Endodermal cell (in vitro differentiated cells): Measurements from ENCODE around the gene CD59. TPM values are rescaled to one million over a fixed set of nuclear protein-coding genes. Genes with fewer than 3 reads are reported as not detected.

ENCODE experiments used
- DNase-seq: peaks from one replicate; pipeline ENCODE4 v3.0.0-alpha.2; 2017
- H3K27ac ChIP-seq: 2 replicates; pipeline ENCODE4 v1.5.1; 2013; ENCODE audit warnings: mild to moderate bottlenecking, low read depth, low read length, moderate library complexity
- H3K27me3 ChIP-seq: 2 replicates; pipeline ENCODE4 v1.6.1; 2013; ENCODE audit warnings: mild to moderate bottlenecking, low read length, moderate library complexity; ENCODE audit not compliant: insufficient read depth, control insufficient read depth, poor library complexity, severe bottlenecking
- H3K36me3 ChIP-seq: 2 replicates; pipeline ENCODE4 v1.7.0; 2013; ENCODE audit warnings: mild to moderate bottlenecking, low read length, moderate library complexity; ENCODE audit not compliant: control insufficient read depth, insufficient read depth
- H3K4me1 ChIP-seq: one replicate; pipeline ENCODE4 v1.7.0; 2013; ENCODE audit warnings: low read length; ENCODE audit not compliant: control insufficient read depth, insufficient read depth
- H3K4me3 ChIP-seq: 2 replicates; pipeline ENCODE4 v1.5.1; 2013; ENCODE audit warnings: mild to moderate bottlenecking, low read length, moderate library complexity
- H3K9ac ChIP-seq: 2 replicates; pipeline ENCODE4 v1.6.1; 2013; ENCODE audit warnings: mild to moderate bottlenecking, low read length, moderate library complexity; ENCODE audit not compliant: poor library complexity, severe bottlenecking; ENCODE audit errors: extremely low read depth
- H3K9me3 ChIP-seq: 2 replicates; pipeline ENCODE4 v1.6.1; 2013; ENCODE audit warnings: mild to moderate bottlenecking, low read length, moderate library complexity; ENCODE audit not compliant: control insufficient read depth
- H3K27ac Mint-ChIP-seq: 2 replicates; pipeline ENCODE4 v1.8.0; 2020; ENCODE audit warnings: mixed read lengths
- H3K27me3 Mint-ChIP-seq: 2 replicates; pipeline ENCODE4 v1.8.0; 2021; ENCODE audit warnings: mild to moderate bottlenecking, mixed read lengths; ENCODE audit not compliant: insufficient read depth
- H3K36me3 Mint-ChIP-seq: 2 replicates; pipeline ENCODE4 v1.8.0; 2020; ENCODE audit warnings: low read depth, mixed read lengths
- H3K4me1 Mint-ChIP-seq: 2 replicates; pipeline ENCODE4 v1.8.0; 2020; ENCODE audit warnings: mixed read lengths
- H3K4me3 Mint-ChIP-seq: 2 replicates; pipeline ENCODE4 v1.8.0; 2020; ENCODE audit warnings: mild to moderate bottlenecking, moderate library complexity, mixed read lengths
- H3K9me3 Mint-ChIP-seq: 2 replicates; pipeline ENCODE4 v1.8.0; 2020; ENCODE audit warnings: mild to moderate bottlenecking, mixed read lengths
- WGBS, 2 experiments: methylation state at CpG; one replicate each; pipeline versions ENCODE4 v1.1.5 to v1.1.7; 2013; ENCODE audit warnings: missing lambda C conversion rate in 2 of 2, mixed read lengths in 1 of 2; ENCODE audit not compliant: insufficient coverage in 1 of 2, insufficient read length in 1 of 2; 5-methylcytosine and 5-hydroxymethylcytosine counted together
- total RNA-seq, 2 donors: library from RNA; stranded (reverse); fragmentation: NEBNext Ultra II Directional in 1 of 2; extraction: Animal tissue kit (Norgen Biotek cat#: 25700) in 1 of 2; gene quantifications; 2 replicates in 1 of 2; 3 replicates in 1 of 2; pipeline ENCODE4 v1.2.1, GENCODE V29; 2021
- TF ChIP-seq, protein P1 (sequence below): fragments of 200-600 bp; sonication (generic); conservative IDR thresholded peaks from 2 replicates; pipeline ENCODE4 v1.5.0; 2021; ENCODE audit warnings: antibody characterized with exemption, mild to moderate bottlenecking

The CD59 gene
- total RNA-seq, 2 donors from 2014 or later = 111 to 142 TPM

DNA sequence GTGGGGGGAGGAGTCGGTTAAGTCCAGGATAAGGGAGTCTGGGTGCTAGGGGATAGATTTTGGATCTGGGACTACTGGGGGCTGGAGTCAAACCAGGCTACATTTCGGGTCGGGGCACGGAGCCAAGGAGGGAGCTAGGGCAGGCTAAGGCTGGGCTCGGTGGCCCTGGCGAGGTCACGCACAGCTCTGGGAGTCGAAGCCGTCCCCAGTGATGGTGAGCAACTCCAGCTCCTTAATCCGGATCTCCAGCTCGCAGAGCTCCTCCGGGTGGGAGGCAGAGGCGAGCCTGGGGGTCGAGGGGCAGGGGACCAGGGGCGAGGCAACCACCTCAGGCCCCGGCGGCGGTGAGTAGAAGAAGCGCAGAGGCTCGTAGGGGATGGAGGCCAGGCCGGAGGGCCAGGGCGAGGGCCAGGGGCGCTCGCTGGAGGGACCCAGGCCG is 36.1 kb downstream of the CD59 start:
- H3K4me3 ChIP-seq = peak overlapping the region; percentile 76
- H3K27me3 Mint-ChIP-seq = peaks cover 5% of the 10 kb centered on the region
- WGBS, 2 experiments = 42 to 83% methylated on average over 1 to 25 of the region's 25 CpGs
- no peaks in the 10 kb centered on the region for H3K9me3 ChIP-seq
- peaks cover 24% of the 10 kb centered on the region for H3K4me1 ChIP-seq
- H3K27ac ChIP-seq = no peak overlapping the region
- TF ChIP-seq, protein P1, sequence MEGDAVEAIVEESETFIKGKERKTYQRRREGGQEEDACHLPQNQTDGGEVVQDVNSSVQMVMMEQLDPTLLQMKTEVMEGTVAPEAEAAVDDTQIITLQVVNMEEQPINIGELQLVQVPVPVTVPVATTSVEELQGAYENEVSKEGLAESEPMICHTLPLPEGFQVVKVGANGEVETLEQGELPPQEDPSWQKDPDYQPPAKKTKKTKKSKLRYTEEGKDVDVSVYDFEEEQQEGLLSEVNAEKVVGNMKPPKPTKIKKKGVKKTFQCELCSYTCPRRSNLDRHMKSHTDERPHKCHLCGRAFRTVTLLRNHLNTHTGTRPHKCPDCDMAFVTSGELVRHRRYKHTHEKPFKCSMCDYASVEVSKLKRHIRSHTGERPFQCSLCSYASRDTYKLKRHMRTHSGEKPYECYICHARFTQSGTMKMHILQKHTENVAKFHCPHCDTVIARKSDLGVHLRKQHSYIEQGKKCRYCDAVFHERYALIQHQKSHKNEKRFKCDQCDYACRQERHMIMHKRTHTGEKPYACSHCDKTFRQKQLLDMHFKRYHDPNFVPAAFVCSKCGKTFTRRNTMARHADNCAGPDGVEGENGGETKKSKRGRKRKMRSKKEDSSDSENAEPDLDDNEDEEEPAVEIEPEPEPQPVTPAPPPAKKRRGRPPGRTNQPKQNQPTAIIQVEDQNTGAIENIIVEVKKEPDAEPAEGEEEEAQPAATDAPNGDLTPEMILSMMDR = no peak
- H3K4me3 Mint-ChIP-seq = peak overlapping the region; percentile 66
- H3K4me1 Mint-ChIP-seq = peaks cover 72% of the 10 kb centered on the region
- no peak for DNase-seq
- H3K36me3 Mint-ChIP-seq = no peaks in the 10 kb centered on the region
- H3K27me3 ChIP-seq = peaks cover 7% of the 10 kb centered on the region
- peaks cover 2% of the 10 kb centered on the region for H3K36me3 ChIP-seq
- no peak overlapping the region for H3K9ac ChIP-seq
- no peaks in the 10 kb centered on the region for H3K9me3 Mint-ChIP-seq
- H3K27ac Mint-ChIP-seq = peak overlapping the region; percentile 46

DNA sequence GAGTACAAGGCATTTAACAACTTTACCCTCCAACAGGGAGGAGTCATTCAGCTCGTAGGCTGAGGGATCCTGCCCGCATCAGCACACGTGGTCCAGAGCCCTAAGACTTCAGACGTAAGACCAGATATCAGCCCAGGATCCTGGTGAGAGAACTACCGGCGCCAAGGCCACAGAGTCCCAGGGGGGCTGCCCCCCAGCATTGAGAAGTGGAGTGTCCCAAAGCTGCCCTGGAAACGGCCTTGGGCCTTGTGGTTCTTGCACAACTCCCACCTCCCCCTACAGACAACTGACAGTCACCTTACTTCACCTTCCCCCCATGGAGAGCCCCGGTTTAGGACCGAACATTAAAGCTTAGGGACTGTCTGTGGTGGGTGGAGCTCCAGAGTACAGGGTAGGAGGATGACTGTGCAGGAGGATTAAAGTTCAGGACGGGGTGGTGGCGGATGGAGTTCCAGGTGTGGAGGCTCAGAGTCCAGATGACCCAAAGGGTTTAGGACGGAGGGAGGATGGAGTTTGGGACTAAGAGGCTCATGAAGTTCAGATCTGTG is 36.6 kb downstream of the CD59 start:
- no peak for DNase-seq
- peaks cover 7% of the 10 kb centered on the region for H3K27me3 ChIP-seq
- H3K27me3 Mint-ChIP-seq = peaks cover 5% of the 10 kb centered on the region
- H3K36me3 Mint-ChIP-seq = no peaks in the 10 kb centered on the region
- no peaks in the 10 kb centered on the region for H3K36me3 ChIP-seq
- no peak overlapping the region for H3K4me3 ChIP-seq
- no peak overlapping the region for H3K27ac ChIP-seq
- peak overlapping the region; percentile 46 for H3K27ac Mint-ChIP-seq
- no peaks in the 10 kb centered on the region for H3K9me3 Mint-ChIP-seq
- no peak overlapping the region for H3K9ac ChIP-seq
- H3K4me1 ChIP-seq = peaks cover 22% of the 10 kb centered on the region
- TF ChIP-seq, protein P1 = no peak
- WGBS, 2 experiments = 80 to 81% methylated on average over 1 to 12 of the region's 12 CpGs
- peak overlapping the region; percentile 66 for H3K4me3 Mint-ChIP-seq
- peaks cover 74% of the 10 kb centered on the region for H3K4me1 Mint-ChIP-seq
- no peaks in the 10 kb centered on the region for H3K9me3 ChIP-seq

DNA sequence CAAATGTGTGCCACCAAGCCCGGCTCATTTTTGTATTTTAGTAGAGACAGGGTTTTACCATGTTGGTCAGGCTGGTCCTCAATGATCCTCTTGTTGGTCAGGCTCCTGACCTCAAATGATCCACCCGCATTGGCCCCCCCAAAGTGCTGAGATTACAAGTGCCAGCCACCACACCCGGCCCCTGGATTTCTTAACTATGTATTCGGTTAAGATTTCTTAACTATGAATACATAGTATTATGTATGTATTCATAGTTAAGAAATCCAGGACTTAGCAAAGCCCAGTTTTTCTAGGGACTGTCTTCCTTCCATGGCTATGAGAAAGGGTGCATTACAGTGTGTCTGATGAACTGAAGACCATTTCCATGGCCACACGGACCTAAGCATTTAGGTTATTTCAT is 37.3 kb downstream of the CD59 start:
- no peak overlapping the region for H3K4me3 ChIP-seq
- Mint-ChIP-seq H3K27me3 (peaks cover 5% of the 10 kb centered on the region), H3K9me3 (no peaks in the 10 kb centered on the region), H3K4me3 (no peak overlapping the region), H3K27ac (no peak overlapping the region), H3K4me1 (peaks cover 68% of the 10 kb centered on the region), H3K36me3 (no peaks in the 10 kb centered on the region)
- peaks cover 7% of the 10 kb centered on the region for H3K27me3 ChIP-seq
- DNase-seq = no peak
- no peak overlapping the region for H3K27ac ChIP-seq
- no peaks in the 10 kb centered on the region for H3K9me3 ChIP-seq
- H3K36me3 ChIP-seq = no peaks in the 10 kb centered on the region
- 96 to 98% methylated on average over 4 to 5 of the region's 5 CpGs for WGBS, 2 experiments
- H3K4me1 ChIP-seq = peaks cover 16% of the 10 kb centered on the region
- no peak overlapping the region for H3K9ac ChIP-seq
- TF ChIP-seq, protein P1 = no peak
